GM19467 (cell line): Measurements from ENCODE around the gene MTURN.
"Not testable (repeated sequence)": the region's sequence is repeated elsewhere in the genome, so short reads cannot be mapped to it uniquely, and the experiment has no call there.

Experiments used
- ATAC-seq: cut with Tn5 transposase; IDR thresholded peaks from one replicate; pipeline ENCODE4 v1.9.1; 2021; ENCODE audit warnings: mild to moderate bottlenecking, moderate library complexity; ENCODE audit not compliant: unreplicated experiment

The MTURN gene

GRCh38 chr7:30134611-30135300, at the start of gene MTURN:
MTURN (plus strand) TSS chr7:30134986; CDS start chr7:30135137, 151 bp downstream.
- peak; percentile 85 for ATAC-seq

DNA sequence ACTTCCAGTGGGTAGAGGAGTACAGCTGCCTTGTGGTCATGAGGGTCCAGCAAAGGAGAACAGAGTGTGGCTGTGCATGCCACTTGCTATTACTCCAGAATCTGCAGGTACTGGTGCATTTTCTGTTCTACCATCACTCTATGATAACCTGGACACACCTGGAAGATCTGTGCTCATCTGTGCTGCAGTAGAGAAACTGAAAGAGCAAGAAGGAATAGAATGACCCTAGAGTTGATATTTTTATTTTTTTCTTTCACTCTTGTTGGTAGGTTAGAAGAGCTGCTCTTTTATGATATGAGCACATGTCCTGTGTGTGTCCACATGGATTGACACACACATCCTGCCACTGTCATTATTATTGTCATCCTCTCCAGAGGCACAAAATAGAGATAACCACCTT, 48.3 kb upstream of the MTURN start:
- no peak for ATAC-seq

GRCh38 chr7:30087371-30087770, 47.4 kb upstream of the MTURN start:
- ATAC-seq = no peak

- no peak for ATAC-seq
These were observed 46.4 kb upstream of the MTURN start for GRCh38 chr7:30088362-30088761.

DNA sequence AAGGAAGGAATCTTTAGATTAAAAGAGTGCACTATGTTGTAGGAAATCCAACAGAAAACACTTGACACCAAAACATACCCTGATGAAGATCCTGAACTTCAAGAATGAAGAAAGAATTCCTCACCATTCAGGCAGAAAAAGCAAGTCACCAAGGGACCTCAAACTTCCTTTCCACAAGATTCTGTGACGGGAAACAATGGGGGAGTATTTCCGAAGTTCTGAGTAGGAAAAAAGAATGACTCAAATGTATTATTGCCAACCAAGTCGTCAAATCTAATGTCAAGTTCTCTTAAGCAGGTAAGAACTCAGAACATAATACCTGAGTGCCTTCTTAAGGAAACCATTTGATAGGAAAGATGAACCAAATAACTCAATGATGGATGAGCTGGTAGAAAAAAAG, 44.7 kb upstream of the MTURN start:
- no peak for ATAC-seq

DNA sequence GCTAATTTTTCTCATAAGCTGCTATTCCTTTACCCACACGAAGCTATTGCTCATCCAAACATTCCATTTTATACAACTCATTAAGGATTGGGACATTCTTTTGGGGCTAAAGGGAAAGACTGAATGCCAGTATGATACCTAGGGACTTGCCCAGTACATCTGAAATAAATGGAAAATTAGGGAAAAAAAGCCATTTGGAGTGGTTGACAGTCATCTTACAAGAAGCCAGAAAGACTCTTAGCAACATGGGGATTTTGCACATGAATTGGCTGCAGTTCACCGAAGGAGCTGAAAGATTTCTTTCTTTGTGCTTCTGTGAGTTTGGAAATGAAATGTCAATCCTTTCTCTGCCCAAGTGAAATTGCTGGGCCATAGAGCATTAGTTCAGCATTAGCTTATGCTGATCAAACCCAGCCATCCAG, 43.3 kb upstream of the MTURN start:
- ATAC-seq = no peak

DNA sequence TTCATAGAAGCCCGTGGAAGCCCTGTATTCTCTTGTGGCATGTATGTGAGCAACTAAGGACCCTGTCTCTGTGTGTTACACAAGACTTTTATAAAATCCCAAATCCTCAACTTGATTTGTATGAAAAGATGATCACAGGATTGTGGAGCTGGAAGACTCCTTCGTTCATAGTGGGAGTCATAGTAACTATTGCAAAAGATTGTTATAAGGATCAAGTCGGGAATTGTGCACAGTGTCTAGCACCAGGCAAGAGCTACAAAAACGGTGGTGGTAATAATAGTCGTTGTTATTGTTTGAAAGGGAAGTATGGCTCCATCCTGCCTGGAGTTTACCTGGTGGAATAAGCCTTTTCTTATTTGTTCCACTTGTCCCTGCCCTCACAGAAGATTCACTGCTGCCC, 42.8 kb upstream of the MTURN start:
- no peak for ATAC-seq

DNA sequence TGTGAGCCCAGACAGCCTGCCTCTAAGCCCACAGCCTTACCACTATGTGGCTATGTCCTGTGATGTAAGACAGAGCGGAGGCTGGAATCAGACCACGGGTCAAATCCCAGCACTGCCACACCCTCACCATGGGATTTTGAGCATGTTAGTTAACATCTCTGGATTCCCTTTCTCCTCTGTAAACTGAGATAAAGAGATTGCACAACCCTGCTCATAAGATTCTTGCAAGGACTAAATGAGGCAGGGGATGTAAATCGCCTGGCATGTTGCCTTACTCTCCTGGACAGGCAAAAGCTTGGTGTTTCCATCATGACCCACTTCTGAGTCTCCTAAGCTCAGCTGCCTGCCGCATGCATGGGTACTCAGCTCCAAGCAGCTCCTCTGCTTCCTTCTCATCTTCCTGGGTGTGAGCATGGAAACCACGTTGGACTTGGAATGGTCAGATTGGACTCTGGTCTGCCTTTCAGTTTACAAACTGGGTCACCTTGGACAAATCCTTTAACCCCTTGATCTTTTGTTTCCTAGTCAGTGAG, 41.3 kb upstream of the MTURN start:
- no peak for ATAC-seq

DNA sequence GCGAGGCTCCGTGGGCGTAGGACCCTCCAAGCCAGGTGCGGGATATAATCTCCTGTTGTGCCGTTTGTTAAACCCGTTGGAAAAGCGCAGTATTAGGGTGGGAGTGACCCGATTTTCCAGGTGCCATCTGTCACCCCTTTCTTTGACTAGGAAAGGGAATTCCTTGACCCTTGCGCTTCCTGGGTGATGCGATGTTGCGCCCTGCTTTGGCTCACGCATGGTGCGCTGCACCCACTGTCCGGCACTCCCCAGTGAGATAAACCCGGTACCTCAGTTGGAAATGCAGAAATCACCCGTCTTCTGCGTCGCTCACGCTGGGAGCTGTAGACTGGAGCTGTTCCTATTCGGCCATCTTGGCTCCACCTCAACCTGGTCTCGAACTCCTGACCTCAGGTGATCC, 36.2 kb upstream of the MTURN start:
- ATAC-seq = not testable (repeated sequence)

- no peak for ATAC-seq
These were observed 32.5 kb upstream of the MTURN start for GRCh38 chr7:30102281-30102680.

DNA sequence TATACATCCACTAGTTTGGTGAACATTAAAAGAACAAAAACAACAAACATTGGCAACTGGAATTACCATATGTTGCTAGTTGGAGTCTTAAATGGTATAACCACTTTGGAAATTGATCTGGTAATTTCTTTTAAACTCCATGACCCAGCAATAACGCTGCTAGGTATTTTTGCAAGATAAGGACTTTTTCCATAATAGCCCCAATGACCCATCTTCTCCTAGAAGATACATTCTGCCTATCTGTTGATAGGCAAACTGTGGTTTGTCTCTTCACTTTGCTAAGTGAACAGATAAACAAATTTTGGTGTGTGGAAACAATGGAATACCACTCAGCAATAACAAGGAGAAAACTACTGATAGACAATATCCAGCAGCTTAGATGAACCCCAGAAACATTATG, 30.6 kb upstream of the MTURN start:
- no peak for ATAC-seq

DNA sequence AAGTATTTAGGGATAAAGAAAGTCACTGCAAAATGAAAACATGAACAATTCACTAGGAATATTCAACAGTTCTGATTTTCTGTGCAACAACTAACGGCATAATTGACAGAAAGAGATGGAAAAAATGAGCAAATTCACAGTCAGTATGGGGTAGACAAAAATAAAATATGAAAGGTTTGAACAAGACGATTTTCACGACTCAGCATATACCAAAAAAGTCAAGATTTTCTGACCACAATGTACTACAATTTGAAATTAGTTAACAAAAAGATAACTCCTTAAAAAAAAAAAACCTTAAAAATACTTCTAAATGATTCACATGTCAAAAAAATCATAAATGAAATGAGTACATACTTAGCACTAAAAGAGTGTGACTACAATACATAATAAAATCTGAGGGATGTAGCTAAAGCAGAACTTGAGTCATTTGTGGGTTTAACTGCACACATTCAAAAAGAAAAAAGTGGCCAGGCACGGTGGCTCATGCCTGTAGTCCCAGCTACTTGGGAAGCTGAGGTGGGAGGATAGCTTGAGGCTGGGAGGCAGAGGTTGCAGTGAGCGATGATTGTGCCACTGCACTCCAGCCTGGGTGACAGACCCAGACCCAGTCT, 22.6 kb upstream of the MTURN start:
- no peak for ATAC-seq

GRCh38 chr7:30113144-30113543, 21.6 kb upstream of the MTURN start:
- no peak for ATAC-seq

DNA sequence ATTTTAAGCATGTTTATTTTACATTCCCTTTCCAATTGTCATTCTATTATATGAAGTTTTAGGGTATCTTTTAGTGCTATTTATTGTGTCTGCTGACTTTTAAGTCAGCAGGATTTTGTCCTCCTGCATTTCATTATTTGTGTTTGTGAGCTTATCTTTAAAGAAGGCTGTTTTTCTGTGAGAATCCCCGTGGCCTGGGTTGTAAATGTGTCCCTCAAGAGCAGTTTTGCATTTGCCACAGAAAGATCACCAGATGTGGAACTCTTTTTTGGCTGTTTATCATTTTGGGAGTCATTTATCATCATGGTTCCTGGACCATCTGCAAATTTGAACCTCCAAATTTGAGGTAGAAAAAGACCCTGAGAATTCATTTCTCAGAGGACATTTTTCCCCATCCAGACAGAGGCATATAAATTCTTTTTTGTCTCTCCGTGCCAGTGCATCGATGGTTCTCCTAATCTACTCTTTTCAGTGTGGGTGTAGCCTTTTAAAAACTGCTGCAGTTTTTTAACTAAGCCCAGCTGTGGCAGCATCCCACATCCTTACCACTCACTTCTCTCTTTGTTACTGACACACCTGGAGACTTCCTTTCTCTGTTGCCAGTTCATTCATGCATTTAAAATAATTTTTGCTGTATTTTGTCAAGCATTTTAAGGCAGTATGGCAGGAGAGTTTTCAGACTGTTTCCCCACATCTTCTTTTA, 20.1 kb upstream of the MTURN start:
- ATAC-seq = no peak

DNA sequence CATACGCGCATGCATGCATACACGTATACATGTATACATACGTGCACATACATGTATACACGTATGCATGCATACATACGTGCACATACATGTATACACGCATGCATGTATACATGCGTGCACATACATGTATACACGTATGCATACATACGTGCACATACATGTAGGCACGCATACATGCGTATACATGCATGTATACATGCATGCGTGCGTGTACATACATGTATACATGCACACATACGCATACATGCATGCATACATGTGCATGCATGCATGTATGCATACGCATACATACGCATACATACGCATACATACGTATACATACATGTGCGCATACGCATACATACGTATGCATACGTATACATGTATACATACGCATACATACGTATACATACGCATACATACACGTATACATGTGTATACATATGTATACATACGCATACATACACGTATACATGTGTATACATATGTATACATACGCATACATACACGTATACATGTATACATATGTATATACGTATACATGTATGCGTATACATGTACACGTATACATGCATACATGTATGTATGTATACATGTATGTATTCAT, 19.0 kb upstream of the MTURN start:
- no peak for ATAC-seq

DNA sequence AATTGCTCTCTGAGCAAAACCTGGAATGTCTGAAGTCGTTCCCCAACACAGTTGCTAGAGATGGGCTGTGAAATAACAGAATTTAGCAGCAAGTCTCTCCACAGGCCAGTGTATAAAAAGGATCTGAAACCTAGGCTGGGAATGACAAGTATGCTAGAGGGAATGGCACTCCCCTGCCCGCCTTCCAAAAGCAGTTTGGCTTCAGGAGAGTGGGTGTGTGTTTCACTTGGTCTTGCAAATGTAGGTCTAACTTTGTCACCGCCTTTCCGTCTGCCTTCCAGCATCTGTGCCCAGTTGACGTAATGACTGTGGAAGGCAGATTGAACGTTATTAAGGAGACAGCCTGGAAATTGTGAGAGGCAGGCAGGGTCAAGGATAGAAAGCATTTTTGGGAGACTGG, 18.0 kb upstream of the MTURN start:
- no peak for ATAC-seq

- no peak for ATAC-seq
These were observed 16.9 kb upstream of the MTURN start for GRCh38 chr7:30117896-30118295.

- no peak for ATAC-seq
These were observed 14.8 kb upstream of the MTURN start for GRCh38 chr7:30119890-30120577.

DNA sequence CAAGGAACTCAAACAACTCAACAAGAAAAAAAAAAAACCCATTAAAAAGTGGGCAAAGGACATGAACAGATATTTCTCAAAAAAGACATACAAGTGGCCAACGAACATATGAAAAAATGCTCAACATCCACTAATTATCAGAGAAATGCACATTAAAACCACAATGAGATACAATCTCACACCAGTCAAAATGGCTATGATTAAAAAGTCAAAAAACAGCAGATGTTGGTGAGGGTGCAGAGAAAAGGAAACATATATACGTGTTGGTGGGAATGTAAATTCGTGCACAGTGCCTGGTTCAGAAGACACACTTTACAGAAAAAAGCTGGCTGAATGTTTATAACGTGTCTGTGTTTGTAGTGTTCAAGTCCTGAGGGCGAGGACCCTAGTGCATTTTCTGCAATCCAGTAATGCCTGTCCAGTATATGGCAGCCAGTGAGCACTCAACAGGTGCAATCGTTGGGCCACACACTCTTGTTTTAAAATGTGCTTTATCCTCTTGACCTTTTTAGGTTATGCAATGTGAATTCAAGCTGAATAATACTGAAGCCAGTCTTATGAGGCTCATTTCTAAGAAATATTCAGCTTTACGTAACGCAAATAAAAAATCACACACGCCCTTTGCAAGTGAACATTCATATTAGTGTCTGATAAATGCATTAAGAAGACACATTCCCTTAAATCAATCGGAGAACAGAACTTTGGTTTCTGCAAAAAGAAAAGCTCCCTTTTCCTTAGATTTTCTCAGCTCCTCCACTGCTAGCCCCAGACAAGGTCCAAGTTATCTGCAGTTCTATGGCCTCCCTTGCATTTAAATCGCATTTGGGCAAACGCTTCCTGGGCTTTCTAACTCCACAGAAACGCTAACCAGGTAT, 813 bp upstream of the MTURN start:
- ATAC-seq = no peak
